ENCODE measurements around the gene CEMIP.

Gene CEMIP

DNA sequence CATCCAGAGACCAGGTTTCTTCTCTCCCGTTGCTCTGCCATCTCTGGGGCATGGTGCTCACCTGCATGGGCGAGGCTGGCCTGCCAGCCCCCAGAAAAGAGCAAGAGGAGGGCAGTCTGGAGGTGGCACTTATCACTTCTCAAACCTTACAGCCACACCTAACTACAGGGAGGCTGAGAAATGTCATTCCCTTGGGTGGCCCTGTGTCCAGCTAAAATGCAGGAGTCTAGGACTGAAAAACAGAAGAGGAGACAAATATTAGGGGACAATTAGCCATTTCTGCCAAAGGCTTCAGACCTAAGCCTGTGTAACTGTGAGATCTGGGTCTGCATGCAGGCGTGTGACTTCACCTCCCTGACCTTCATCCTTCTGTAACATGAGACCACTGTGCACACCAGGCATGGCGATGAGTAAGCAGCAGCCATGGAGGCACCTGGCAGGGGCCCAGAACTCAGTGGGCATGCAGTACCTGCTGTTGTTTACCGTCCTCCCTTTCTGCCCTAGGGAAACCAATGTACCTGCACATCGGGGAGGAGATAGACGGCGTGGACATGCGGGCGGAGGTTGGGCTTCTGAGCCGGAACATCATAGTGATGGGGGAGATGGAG is 127.1 kb downstream of the CEMIP start (continued):
- TF ChIP-seq ZNF830 (tag by site-specific recombination; IDR thresholded peaks at IDR 0.05; ENCODE audit: low read depth) (no peak), ZNF433 (tag by site-specific recombination; IDR thresholded peaks at IDR 0.05; ENCODE audit: low read depth) (no peak), ZNF114 (tag by site-specific recombination; IDR thresholded peaks at IDR 0.05) (no peak), ZNF10 (tag by site-specific recombination; IDR thresholded peaks at IDR 0.05) (peak; percentile 67; the same call in 1 of the 2 replicates), ZNF311 (tag by site-specific recombination; IDR thresholded peaks at IDR 0.05; ENCODE audit: borderline replicate concordance) (no peak), GLIS1 (tag by site-specific recombination; IDR thresholded peaks at IDR 0.05) (peak; percentile 66), ZNF121 (tag by site-specific recombination; IDR thresholded peaks at IDR 0.05) (no peak), ZNF747 (tag by site-specific recombination; IDR thresholded peaks at IDR 0.05) (no peak), INSM2 (tag by site-specific recombination; IDR thresholded peaks at IDR 0.05) (peak; percentile 43; the same call in 1 of the 2 replicates), ZNF155 (tag by site-specific recombination; IDR thresholded peaks at IDR 0.05) (no peak), ZNF302 (tag by site-specific recombination; IDR thresholded peaks at IDR 0.05; ENCODE audit: low read depth) (no peak), ZIC2 (tag by site-specific recombination; IDR thresholded peaks at IDR 0.05) (peak; percentile 97), ZNF335 (tag by site-specific recombination; conservative IDR thresholded peaks at IDR 0.05) (0 out of 2 replicates have a peak, but pooled peaks have one; percentile 18), ZNF677 (tag by site-specific recombination; IDR thresholded peaks at IDR 0.05) (no peak), TCF7L2 (IDR thresholded peaks at IDR 0.05; ENCODE audit: borderline replicate concordance, low read depth, low read length) (no peak), MYNN (tag by site-specific recombination; IDR thresholded peaks at IDR 0.05; ENCODE audit: borderline replicate concordance) (no peak), ZNF639 (tag by site-specific recombination; IDR thresholded peaks at IDR 0.05) (0 out of 2 replicates have a peak, but pooled peaks have one; percentile 47), ZNF19 (tag by site-specific recombination; IDR thresholded peaks at IDR 0.05; ENCODE audit: low read depth) (no peak)
- TF ChIP-seq, protein P1, sequence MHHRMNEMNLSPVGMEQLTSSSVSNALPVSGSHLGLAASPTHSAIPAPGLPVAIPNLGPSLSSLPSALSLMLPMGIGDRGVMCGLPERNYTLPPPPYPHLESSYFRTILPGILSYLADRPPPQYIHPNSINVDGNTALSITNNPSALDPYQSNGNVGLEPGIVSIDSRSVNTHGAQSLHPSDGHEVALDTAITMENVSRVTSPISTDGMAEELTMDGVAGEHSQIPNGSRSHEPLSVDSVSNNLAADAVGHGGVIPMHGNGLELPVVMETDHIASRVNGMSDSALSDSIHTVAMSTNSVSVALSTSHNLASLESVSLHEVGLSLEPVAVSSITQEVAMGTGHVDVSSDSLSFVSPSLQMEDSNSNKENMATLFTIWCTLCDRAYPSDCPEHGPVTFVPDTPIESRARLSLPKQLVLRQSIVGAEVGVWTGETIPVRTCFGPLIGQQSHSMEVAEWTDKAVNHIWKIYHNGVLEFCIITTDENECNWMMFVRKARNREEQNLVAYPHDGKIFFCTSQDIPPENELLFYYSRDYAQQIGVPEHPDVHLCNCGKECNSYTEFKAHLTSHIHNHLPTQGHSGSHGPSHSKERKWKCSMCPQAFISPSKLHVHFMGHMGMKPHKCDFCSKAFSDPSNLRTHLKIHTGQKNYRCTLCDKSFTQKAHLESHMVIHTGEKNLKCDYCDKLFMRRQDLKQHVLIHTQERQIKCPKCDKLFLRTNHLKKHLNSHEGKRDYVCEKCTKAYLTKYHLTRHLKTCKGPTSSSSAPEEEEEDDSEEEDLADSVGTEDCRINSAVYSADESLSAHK (tag by site-specific recombination; IDR thresholded peaks at IDR 0.05) = no peak
- TF ChIP-seq, protein P2, sequence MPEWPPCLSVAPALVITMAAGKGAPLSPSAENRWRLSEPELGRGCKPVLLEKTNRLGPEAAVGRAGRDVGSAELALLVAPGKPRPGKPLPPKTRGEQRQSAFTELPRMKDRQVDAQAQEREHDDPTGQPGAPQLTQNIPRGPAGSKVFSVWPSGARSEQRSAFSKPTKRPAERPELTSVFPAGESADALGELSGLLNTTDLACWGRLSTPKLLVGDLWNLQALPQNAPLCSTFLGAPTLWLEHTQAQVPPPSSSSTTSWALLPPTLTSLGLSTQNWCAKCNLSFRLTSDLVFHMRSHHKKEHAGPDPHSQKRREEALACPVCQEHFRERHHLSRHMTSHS (tag by site-specific recombination; IDR thresholded peaks at IDR 0.05) = no peak
- TF ChIP-seq, protein P3, sequence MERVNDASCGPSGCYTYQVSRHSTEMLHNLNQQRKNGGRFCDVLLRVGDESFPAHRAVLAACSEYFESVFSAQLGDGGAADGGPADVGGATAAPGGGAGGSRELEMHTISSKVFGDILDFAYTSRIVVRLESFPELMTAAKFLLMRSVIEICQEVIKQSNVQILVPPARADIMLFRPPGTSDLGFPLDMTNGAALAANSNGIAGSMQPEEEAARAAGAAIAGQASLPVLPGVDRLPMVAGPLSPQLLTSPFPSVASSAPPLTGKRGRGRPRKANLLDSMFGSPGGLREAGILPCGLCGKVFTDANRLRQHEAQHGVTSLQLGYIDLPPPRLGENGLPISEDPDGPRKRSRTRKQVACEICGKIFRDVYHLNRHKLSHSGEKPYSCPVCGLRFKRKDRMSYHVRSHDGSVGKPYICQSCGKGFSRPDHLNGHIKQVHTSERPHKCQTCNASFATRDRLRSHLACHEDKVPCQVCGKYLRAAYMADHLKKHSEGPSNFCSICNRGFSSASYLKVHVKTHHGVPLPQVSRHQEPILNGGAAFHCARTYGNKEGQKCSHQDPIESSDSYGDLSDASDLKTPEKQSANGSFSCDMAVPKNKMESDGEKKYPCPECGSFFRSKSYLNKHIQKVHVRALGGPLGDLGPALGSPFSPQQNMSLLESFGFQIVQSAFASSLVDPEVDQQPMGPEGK (tag by site-specific recombination; IDR thresholded peaks at IDR 0.05) = 0 out of 2 replicates have a peak, but pooled peaks have one; percentile 53
- TF ChIP-seq, protein P4, sequence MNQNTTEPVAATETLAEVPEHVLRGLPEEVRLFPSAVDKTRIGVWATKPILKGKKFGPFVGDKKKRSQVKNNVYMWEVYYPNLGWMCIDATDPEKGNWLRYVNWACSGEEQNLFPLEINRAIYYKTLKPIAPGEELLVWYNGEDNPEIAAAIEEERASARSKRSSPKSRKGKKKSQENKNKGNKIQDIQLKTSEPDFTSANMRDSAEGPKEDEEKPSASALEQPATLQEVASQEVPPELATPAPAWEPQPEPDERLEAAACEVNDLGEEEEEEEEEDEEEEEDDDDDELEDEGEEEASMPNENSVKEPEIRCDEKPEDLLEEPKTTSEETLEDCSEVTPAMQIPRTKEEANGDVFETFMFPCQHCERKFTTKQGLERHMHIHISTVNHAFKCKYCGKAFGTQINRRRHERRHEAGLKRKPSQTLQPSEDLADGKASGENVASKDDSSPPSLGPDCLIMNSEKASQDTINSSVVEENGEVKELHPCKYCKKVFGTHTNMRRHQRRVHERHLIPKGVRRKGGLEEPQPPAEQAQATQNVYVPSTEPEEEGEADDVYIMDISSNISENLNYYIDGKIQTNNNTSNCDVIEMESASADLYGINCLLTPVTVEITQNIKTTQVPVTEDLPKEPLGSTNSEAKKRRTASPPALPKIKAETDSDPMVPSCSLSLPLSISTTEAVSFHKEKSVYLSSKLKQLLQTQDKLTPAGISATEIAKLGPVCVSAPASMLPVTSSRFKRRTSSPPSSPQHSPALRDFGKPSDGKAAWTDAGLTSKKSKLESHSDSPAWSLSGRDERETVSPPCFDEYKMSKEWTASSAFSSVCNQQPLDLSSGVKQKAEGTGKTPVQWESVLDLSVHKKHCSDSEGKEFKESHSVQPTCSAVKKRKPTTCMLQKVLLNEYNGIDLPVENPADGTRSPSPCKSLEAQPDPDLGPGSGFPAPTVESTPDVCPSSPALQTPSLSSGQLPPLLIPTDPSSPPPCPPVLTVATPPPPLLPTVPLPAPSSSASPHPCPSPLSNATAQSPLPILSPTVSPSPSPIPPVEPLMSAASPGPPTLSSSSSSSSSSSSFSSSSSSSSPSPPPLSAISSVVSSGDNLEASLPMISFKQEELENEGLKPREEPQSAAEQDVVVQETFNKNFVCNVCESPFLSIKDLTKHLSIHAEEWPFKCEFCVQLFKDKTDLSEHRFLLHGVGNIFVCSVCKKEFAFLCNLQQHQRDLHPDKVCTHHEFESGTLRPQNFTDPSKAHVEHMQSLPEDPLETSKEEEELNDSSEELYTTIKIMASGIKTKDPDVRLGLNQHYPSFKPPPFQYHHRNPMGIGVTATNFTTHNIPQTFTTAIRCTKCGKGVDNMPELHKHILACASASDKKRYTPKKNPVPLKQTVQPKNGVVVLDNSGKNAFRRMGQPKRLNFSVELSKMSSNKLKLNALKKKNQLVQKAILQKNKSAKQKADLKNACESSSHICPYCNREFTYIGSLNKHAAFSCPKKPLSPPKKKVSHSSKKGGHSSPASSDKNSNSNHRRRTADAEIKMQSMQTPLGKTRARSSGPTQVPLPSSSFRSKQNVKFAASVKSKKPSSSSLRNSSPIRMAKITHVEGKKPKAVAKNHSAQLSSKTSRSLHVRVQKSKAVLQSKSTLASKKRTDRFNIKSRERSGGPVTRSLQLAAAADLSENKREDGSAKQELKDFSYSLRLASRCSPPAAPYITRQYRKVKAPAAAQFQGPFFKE (tag by site-specific recombination; IDR thresholded peaks at IDR 0.05; ENCODE audit: borderline replicate concordance) = no peak

Data from HEK293 (cell line).